ENCODE measurements around the gene SEC16B.

The SEC16B gene

GRCh38 chr1:177907000-177907399 lies 62.9 kb downstream of the SEC16B start:
- DNase-seq: no peak

- DNase-seq: no peak
Observed at GRCh38 chr1:177905686-177906085, 64.2 kb downstream of the SEC16B start.

- no peak for DNase-seq
Observed at GRCh38 chr1:177902266-177902665, 67.6 kb downstream of the SEC16B start.

- no peak for DNase-seq
Observed at GRCh38 chr1:177897998-177898654, 71.7 kb downstream of the SEC16B start.

- DNase-seq: no peak
Observed at GRCh38 chr1:177897281-177897997, 72.4 kb downstream of the SEC16B start.
